Endodermal cell (in vitro differentiated cells): ENCODE measurements around the gene SRBD1. TPM values are rescaled to one million over a fixed set of nuclear protein-coding genes. Genes with fewer than 3 reads are reported as not detected.

Source experiments
- DNase-seq: peaks from one replicate; pipeline ENCODE4 v3.0.0-alpha.2; 2017
- H3K27ac ChIP-seq: 2 replicates; pipeline ENCODE4 v1.5.1; 2013; ENCODE audit warnings: mild to moderate bottlenecking, low read depth, low read length, moderate library complexity
- H3K27me3 ChIP-seq: 2 replicates; pipeline ENCODE4 v1.6.1; 2013; ENCODE audit warnings: mild to moderate bottlenecking, low read length, moderate library complexity; ENCODE audit not compliant: insufficient read depth, control insufficient read depth, poor library complexity, severe bottlenecking
- H3K36me3 ChIP-seq: 2 replicates; pipeline ENCODE4 v1.7.0; 2013; ENCODE audit warnings: mild to moderate bottlenecking, low read length, moderate library complexity; ENCODE audit not compliant: control insufficient read depth, insufficient read depth
- H3K4me1 ChIP-seq: one replicate; pipeline ENCODE4 v1.7.0; 2013; ENCODE audit warnings: low read length; ENCODE audit not compliant: control insufficient read depth, insufficient read depth
- H3K4me3 ChIP-seq: 2 replicates; pipeline ENCODE4 v1.5.1; 2013; ENCODE audit warnings: mild to moderate bottlenecking, low read length, moderate library complexity
- H3K9ac ChIP-seq: 2 replicates; pipeline ENCODE4 v1.6.1; 2013; ENCODE audit warnings: mild to moderate bottlenecking, low read length, moderate library complexity; ENCODE audit not compliant: poor library complexity, severe bottlenecking; ENCODE audit errors: extremely low read depth
- H3K9me3 ChIP-seq: 2 replicates; pipeline ENCODE4 v1.6.1; 2013; ENCODE audit warnings: mild to moderate bottlenecking, low read length, moderate library complexity; ENCODE audit not compliant: control insufficient read depth
- H3K27ac Mint-ChIP-seq: 2 replicates; pipeline ENCODE4 v1.8.0; 2020; ENCODE audit warnings: mixed read lengths
- H3K27me3 Mint-ChIP-seq: 2 replicates; pipeline ENCODE4 v1.8.0; 2021; ENCODE audit warnings: mild to moderate bottlenecking, mixed read lengths; ENCODE audit not compliant: insufficient read depth
- H3K36me3 Mint-ChIP-seq: 2 replicates; pipeline ENCODE4 v1.8.0; 2020; ENCODE audit warnings: low read depth, mixed read lengths
- H3K4me1 Mint-ChIP-seq: 2 replicates; pipeline ENCODE4 v1.8.0; 2020; ENCODE audit warnings: mixed read lengths
- H3K4me3 Mint-ChIP-seq: 2 replicates; pipeline ENCODE4 v1.8.0; 2020; ENCODE audit warnings: mild to moderate bottlenecking, moderate library complexity, mixed read lengths
- H3K9me3 Mint-ChIP-seq: 2 replicates; pipeline ENCODE4 v1.8.0; 2020; ENCODE audit warnings: mild to moderate bottlenecking, mixed read lengths
- CTCF ChIP-seq: fragments of 200-600 bp; sonication (generic); conservative IDR thresholded peaks from 2 replicates; pipeline ENCODE4 v1.5.0; 2021; ENCODE audit warnings: antibody characterized with exemption, mild to moderate bottlenecking
- WGBS, 2 experiments: methylation state at CpG; one replicate each; pipeline versions ENCODE4 v1.1.5 to v1.1.7; 2013; ENCODE audit warnings: missing lambda C conversion rate in 2 of 2, mixed read lengths in 1 of 2; ENCODE audit not compliant: insufficient coverage in 1 of 2, insufficient read length in 1 of 2; 5-methylcytosine and 5-hydroxymethylcytosine counted together
- total RNA-seq, 2 donors: library from RNA; stranded (reverse); fragmentation: NEBNext Ultra II Directional in 1 of 2; extraction: Animal tissue kit (Norgen Biotek cat#: 25700) in 1 of 2; gene quantifications; 2 replicates in 1 of 2; 3 replicates in 1 of 2; pipeline ENCODE4 v1.2.1, GENCODE V29; 2021

The SRBD1 gene
- total RNA-seq, 2 donors from 2014 or later = 17.7 to 19.6 TPM

DNA sequence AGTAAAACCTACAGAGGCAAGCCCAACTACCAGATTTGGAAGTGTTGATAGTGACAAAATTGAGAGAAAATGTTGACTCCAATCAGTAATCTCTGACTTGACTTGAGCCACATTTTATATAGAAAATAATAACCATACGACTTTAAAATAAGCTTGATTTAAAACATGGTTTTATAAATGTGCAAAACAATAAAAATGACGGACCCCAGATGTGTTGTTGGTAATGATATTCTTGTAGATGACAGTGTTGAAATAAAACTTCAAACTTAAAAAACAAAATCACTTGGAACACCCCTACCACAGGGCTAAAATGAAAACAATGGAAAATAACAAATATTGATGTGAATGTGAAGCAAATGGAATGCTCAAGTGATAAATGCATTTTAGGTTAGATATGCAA is 188.1 kb downstream of the SRBD1 start:
- no CpG with 5 or more reads among the region's 2 CpGs for WGBS, 2 experiments
- Mint-ChIP-seq H3K27me3 (no peaks in the 10 kb centered on the region), H3K4me1 (peaks cover 7% of the 10 kb centered on the region), H3K9me3 (no peaks in the 10 kb centered on the region), H3K36me3 (peaks cover 6% of the 10 kb centered on the region), H3K4me3 (no peak overlapping the region), H3K27ac (no peak overlapping the region)
- Histone ChIP-seq H3K27me3 (no peaks in the 10 kb centered on the region), H3K27ac (no peak overlapping the region), H3K36me3 (peaks cover 18% of the 10 kb centered on the region), H3K4me1 (no peaks in the 10 kb centered on the region), H3K9me3 (no peaks in the 10 kb centered on the region), H3K4me3 (no peak overlapping the region), H3K9ac (no peak overlapping the region)
- no peak for TF ChIP-seq CTCF
- no peak for DNase-seq

DNA sequence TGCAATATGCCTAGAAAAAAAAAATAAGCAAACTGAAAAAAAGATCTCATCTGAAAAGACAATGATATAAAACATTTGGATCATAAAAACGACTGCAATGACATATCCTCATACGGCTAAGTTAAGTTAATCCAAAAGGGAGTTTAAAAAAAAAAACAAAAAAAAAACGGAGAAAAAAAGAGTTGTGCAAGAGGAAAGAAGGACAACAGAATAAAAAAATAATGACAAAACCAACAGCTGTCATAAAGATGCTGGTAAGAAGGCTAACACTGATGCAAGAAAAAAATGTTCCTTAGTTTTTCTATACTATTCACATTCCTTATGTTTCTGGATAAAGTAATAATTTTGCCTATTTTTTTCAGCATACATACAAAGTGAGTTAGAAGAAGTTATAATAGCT is 192.5 kb downstream of the SRBD1 start:
- peaks cover 7% of the 10 kb centered on the region for H3K4me1 Mint-ChIP-seq

GRCh38 chr2:45415534-45416123 is 195.4 kb downstream of the SRBD1 start:
- H3K4me3 Mint-ChIP-seq = no peak overlapping the region
- DNase-seq = no peak
- H3K9ac ChIP-seq = no peak overlapping the region
- peaks cover 35% of the 10 kb centered on the region for H3K36me3 ChIP-seq
- no peak overlapping the region for H3K27ac Mint-ChIP-seq
- H3K4me1 ChIP-seq = no peaks in the 10 kb centered on the region
- TF ChIP-seq CTCF = no peak
- H3K9me3 Mint-ChIP-seq = peaks cover 3% of the 10 kb centered on the region
- WGBS, 2 experiments = no CpG with 5 or more reads among the region's 5 CpGs
- peaks cover 25% of the 10 kb centered on the region for H3K36me3 Mint-ChIP-seq
- no peaks in the 10 kb centered on the region for H3K9me3 ChIP-seq
- H3K4me1 Mint-ChIP-seq = peaks cover 7% of the 10 kb centered on the region
- H3K4me3 ChIP-seq = no peak overlapping the region
- H3K27ac ChIP-seq = no peak overlapping the region
- H3K27me3 Mint-ChIP-seq = no peaks in the 10 kb centered on the region
- H3K27me3 ChIP-seq = no peaks in the 10 kb centered on the region

More for the DNA sequence above, 192.5 kb downstream of the SRBD1 start:
- no peak for TF ChIP-seq CTCF
- H3K27me3 Mint-ChIP-seq = no peaks in the 10 kb centered on the region
- peaks cover 11% of the 10 kb centered on the region for H3K36me3 Mint-ChIP-seq
- WGBS, 2 experiments = 97 to 100% methylated on average over 1 to 3 of the region's 3 CpGs
- DNase-seq = no peak
- no peak overlapping the region for H3K4me3 Mint-ChIP-seq
- H3K4me3 ChIP-seq = no peak overlapping the region
- no peak overlapping the region for H3K9ac ChIP-seq
- no peaks in the 10 kb centered on the region for H3K27me3 ChIP-seq
- H3K9me3 ChIP-seq = no peaks in the 10 kb centered on the region
- no peaks in the 10 kb centered on the region for H3K4me1 ChIP-seq
- no peaks in the 10 kb centered on the region for H3K9me3 Mint-ChIP-seq
- no peak overlapping the region for H3K27ac ChIP-seq
- no peak overlapping the region for H3K27ac Mint-ChIP-seq
- peaks cover 30% of the 10 kb centered on the region for H3K36me3 ChIP-seq
